Stimulated activated CD4-positive, alpha-beta T cell treated with anti-CD3 and anti-CD28 coated beads, Interleukin-2, amount 100 ng/mL, for 4 hours (primary cell): ENCODE results near the gene TPK1.

Source experiments
- DNase-seq: peaks from one replicate; pipeline ENCODE4 v3.0.0-alpha.2; 2020; ENCODE audit warnings: low read depth

TPK1 gene

DNA sequence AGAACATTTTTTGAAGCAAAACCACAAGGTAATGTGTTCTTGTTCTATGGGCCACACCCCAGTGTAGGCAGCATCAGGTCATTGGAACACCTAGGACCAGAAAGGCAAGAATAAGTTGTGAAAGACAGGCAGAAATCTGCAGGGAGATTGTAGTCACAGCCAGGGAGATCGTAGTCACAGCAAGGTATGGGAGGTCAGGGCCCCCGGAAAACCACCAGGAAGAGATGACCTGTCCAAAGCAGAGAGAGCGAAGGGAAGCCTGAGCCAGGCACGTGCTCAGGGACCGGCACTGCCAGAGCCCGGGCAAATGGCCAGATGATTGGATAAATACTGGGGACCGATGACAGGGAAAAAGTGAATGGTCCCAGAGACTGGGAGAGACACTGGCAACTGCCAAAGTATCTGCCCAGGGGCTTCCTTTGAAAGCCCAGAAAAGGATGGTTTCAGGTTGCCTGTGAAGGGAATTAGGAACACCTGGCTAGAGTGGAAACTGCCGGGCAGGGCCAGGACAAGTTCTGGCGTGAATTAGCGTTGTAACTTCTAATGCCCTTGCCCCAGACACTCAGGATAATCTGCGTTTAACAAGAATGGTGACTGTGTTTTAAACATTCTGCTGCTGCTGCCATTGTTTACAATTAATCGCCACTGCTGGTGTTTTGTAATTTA is 428.5 kb downstream of the TPK1 start:
- no peak for DNase-seq

DNA sequence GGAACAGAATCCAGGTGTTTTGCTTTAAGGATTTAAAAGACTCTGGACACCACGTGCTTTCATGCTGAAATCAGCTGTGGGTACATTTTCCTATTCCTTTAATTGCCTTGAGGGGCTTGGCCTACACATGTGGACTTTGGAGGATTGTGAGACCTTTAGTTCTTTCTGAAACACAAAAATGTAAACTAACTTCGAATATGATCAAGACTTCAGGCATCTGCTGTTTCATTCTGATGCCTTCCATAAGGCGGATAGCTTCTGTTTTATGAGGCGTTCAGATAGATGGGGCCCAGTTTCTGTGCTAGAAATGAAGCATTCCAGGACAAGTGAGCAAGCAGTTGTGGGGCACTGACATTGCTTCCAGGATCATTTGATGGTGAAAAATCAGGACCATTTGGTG is 430.9 kb downstream of the TPK1 start:
- no peak for DNase-seq

DNA sequence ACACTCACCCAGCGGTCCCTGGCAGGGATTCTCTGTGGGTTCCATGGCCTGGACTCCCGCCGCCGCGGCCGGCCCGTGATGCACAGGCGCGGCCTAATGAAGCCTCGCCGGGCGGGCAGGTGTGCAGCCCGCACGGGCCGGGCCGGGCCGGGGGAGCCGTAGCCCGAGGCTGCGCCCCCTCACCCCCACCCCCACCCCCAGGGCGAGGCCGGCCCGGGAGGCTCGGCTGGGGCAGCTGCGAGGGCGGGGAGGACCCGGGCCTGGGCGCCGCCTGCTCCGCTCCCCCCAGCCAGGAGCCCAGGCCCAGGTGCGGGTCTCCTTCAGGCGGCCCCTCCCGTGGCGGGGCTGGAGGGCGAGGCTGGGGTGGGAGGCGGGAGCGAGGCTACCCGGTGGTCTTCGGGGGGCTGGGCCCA is 432.2 kb downstream of the TPK1 start, which contains the start of gene NOBOX:
TSS of gene NOBOX (minus strand) at position 45 of the 413 bp plus-strand sequence.
- no peak for DNase-seq

DNA sequence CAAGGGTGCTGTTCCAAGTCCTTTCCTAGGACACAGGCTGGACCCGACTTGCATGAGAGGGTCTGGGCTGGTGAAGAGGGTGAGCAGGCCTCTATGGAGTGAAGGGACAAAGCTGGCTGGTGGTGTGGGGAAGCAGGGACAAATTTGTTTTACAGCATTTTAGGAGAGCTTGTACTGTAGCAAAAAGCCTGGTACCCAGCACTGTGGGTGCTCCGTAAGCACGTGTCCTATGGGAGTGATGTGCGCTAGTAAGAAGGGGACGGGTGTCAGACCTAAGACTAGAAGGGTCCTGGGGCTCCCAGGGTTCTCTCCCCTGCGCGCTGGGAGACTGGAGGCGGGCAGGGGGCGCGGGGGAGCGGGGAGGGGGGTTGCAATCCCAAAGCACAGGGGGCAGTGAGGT is 432.8 kb downstream of the TPK1 start:
- no peak for DNase-seq
